ENCODE data around the gene GLOD4.

The GLOD4 gene

GRCh38 chr17:753418-753817 is 28.7 kb downstream of the GLOD4 start:
- H3K4me3 ChIP-seq (ENCODE audit: low read depth in 1 of 2, low read length in 2 of 2), result no peak overlapping the region
- H3K27me3 ChIP-seq (ENCODE audit: insufficient read depth, low read length, poor library complexity), result no peaks in the 10 kb centered on the region
- no peaks in the 10 kb centered on the region for H3K9me3 ChIP-seq (ENCODE audit: insufficient read depth, low read length, severe bottlenecking)
- H2AFZ ChIP-seq (ENCODE audit: low read depth, low read length), result 0 out of 2 replicates have a peak overlapping the region, but pooled peaks have one; percentile 51
- H3K4me2 ChIP-seq (ENCODE audit: insufficient read depth, low read length), result no peak overlapping the region
- no peak for TF ChIP-seq CTCF (IDR thresholded peaks at IDR 0.05; ENCODE audit: borderline replicate concordance, extremely low read depth, low read length, poor library complexity, severe bottlenecking)
- TF ChIP-seq EZH2 (IDR thresholded peaks at IDR 0.05; ENCODE audit: borderline replicate concordance, low read depth, low read length, severe bottlenecking), result no peak
- H4K20me1 ChIP-seq (ENCODE audit: insufficient read depth, low read length), result peaks cover 18% of the 10 kb centered on the region
- H3K79me2 ChIP-seq (ENCODE audit: insufficient read depth, low read length), result peaks cover 33% of the 10 kb centered on the region
- H3K4me1 ChIP-seq (ENCODE audit: insufficient read depth, low read length), result peaks cover 29% of the 10 kb centered on the region
- ATAC-seq (ENCODE audit: insufficient read depth, low read depth) (no peak), DNase-seq (no peak)
- peaks cover 29% of the 10 kb centered on the region for H3K36me3 ChIP-seq (ENCODE audit: insufficient read depth, low read length)
- no peak overlapping the region for H3K9ac ChIP-seq (ENCODE audit: low read depth, low read length)
- H3K27ac ChIP-seq (ENCODE audit: low read length), result no peak overlapping the region

GRCh38 chr17:752620-753219 is 29.4 kb downstream of the GLOD4 start:
- peak overlapping the region; percentile 85 for H2AFZ ChIP-seq (ENCODE audit: low read depth, low read length)
- H3K4me2 ChIP-seq (ENCODE audit: insufficient read depth, low read length), result peak overlapping the region; percentile 90
- DNase-seq (no peak), ATAC-seq (ENCODE audit: insufficient read depth, low read depth) (peak; percentile 2)
- peak overlapping the region; percentile 79 for H3K27ac ChIP-seq (ENCODE audit: low read length)
- H3K9me3 ChIP-seq (ENCODE audit: insufficient read depth, low read length, severe bottlenecking), result no peaks in the 10 kb centered on the region
- H3K79me2 ChIP-seq (ENCODE audit: insufficient read depth, low read length), result peaks cover 40% of the 10 kb centered on the region
- TF ChIP-seq CTCF (IDR thresholded peaks at IDR 0.05; ENCODE audit: borderline replicate concordance, extremely low read depth, low read length, poor library complexity, severe bottlenecking) (no peak), EZH2 (IDR thresholded peaks at IDR 0.05; ENCODE audit: borderline replicate concordance, low read depth, low read length, severe bottlenecking) (no peak)
- H4K20me1 ChIP-seq (ENCODE audit: insufficient read depth, low read length), result peaks cover 25% of the 10 kb centered on the region
- no peaks in the 10 kb centered on the region for H3K27me3 ChIP-seq (ENCODE audit: insufficient read depth, low read length, poor library complexity)
- H3K9ac ChIP-seq (ENCODE audit: low read depth, low read length), result peak overlapping the region; percentile 97
- H3K36me3 ChIP-seq (ENCODE audit: insufficient read depth, low read length), result peaks cover 30% of the 10 kb centered on the region
- H3K4me3 ChIP-seq (ENCODE audit: low read depth in 1 of 2, low read length in 2 of 2), result peak overlapping the region; percentile 19 to 96; a peak in 3 of 4 replicates
- peaks cover 35% of the 10 kb centered on the region for H3K4me1 ChIP-seq (ENCODE audit: insufficient read depth, low read length)

- Histone ChIP-seq H4K20me1 (ENCODE audit: insufficient read depth, low read length) (peaks cover 31% of the 10 kb centered on the region), H3K27ac (ENCODE audit: low read length) (peak within 1 kb of the TSS; percentile 91), H3K79me2 (ENCODE audit: insufficient read depth, low read length) (peaks cover 46% of the 10 kb centered on the region), H3K9me3 (ENCODE audit: insufficient read depth, low read length, severe bottlenecking) (no peaks in the 10 kb centered on the region), H3K9ac (ENCODE audit: low read depth, low read length) (peak within 1 kb of the TSS; percentile 97), H3K27me3 (ENCODE audit: insufficient read depth, low read length, poor library complexity) (no peaks in the 10 kb centered on the region), H3K4me1 (ENCODE audit: insufficient read depth, low read length) (peaks cover 35% of the 10 kb centered on the region), H2AFZ (ENCODE audit: low read depth, low read length) (peak within 1 kb of the TSS; percentile 86), H3K4me2 (ENCODE audit: insufficient read depth, low read length) (peak within 1 kb of the TSS; percentile 90), H3K36me3 (ENCODE audit: insufficient read depth, low read length) (peaks cover 32% of the 10 kb centered on the region), H3K4me3 (ENCODE audit: low read depth in 1 of 2, low read length in 2 of 2) (peak within 1 kb of the TSS; percentile 74 to 96)
- DNase-seq (peak; percentile 97), ATAC-seq (ENCODE audit: insufficient read depth, low read depth) (peak; percentile 87)
- TF ChIP-seq EZH2 (IDR thresholded peaks at IDR 0.05; ENCODE audit: borderline replicate concordance, low read depth, low read length, severe bottlenecking), result no peak
- peak; percentile 93 for TF ChIP-seq CTCF (IDR thresholded peaks at IDR 0.05; ENCODE audit: borderline replicate concordance, extremely low read depth, low read length, poor library complexity, severe bottlenecking)
Observed at GRCh38 chr17:752002-752619, 30.0 kb downstream of the GLOD4 start, which contains the start of gene GEMIN4. GEMIN4 (minus strand) TSS chr17:752264; CDS start chr17:752142, 122 bp downstream.

Data from DND-41 (cell line).